ENCODE data around the gene CTTNBP2.

Gene CTTNBP2

DNA sequence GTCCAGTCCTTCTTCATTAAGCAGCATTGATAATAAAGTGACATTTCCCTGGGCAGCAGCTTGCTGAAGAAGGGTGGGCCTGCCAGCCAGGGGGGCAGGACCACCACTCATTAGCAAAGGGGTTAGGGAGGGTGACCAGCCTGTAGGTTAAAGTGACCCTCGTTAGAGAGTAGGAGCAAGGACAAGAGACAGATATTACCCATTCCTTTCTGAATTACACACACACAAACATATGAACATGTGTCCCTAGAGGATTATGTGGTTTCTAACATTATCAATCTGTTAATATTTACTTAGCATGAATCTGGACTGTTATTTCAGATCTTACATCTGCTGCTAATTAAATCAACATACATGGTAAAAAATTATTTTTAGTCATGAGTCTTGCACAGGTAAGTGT, 88.9 kb downstream of the CTTNBP2 start:
- DNase-seq, result no peak

GRCh38 chr7:117782761-117783160, 90.5 kb downstream of the CTTNBP2 start:
- no peak for DNase-seq

DNA sequence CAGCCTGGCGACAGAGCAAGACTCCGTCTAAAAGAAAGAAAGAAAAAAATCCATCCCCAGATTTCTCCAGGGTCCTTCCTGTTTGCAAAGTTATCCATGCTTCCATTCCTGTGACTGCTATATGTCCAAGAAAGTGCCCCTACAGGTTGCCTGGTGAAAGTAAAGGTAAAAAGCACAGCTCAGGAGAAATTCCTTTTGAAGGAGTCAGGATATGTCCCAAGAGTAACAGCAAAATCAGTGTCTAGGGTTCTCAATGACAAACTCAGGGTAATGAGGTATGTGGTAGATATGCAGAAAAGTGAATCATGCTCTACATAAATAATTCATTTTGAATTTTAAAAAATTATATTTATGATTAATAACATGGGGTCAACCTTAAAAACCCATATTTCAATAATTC, 91.5 kb downstream of the CTTNBP2 start:
- DNase-seq, result no peak

DNA sequence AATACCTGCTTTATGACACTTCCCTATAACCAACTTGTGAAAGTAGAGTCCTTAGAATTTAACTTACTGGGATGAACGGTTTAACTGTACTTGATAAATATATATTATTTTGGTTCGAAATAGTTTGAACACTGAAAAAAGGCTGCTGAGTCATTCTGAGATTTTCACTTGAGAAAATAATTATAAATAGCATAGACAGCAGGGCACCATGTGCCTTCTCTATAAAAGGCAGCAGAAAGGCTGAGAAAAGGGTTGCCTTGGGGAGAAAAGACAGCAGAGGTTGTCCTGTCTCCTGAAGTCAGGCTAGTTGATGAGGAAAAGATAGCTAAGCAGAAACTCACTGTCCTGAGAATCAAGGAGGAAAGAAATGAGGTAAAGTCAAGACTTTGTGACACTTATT, 92.4 kb downstream of the CTTNBP2 start:
- DNase-seq, result no peak

DNA sequence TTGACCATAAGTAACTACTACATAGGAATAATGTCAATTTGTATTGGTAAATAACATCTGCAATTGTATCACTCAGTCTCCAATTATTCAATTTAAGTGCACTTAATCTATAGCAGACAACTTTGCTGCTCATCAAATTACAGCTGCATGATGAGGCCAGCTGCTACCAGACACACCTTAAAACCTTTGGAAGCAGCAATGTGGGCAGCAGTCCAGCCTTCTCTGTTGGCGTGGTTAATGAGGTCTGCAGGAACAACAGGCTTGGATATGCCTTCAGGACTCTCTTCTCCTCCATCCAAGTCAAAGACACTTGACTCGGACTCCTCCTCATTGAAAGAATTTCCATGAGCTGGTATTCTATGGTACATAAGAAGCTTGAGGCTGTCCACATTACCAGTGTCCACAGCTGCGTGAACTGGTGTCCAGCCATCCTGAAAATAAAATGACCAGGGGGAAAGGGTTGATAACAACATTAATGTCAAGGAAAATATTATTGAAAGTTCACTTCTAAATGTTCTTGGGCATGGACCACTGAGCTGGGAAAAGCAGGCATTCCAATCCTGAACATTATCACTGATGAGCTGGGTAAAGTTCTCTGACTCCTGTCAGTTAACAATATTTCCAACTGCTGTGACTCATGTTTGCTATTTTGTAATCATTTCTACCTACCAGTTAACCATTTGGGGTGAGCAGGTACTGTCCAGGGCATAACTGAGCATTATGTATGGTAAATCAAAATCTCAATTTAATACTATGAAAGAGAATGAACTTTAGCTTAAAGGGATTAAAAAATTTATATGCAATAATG, 95.7 kb downstream of the CTTNBP2 start:
- no peak for DNase-seq

DNA sequence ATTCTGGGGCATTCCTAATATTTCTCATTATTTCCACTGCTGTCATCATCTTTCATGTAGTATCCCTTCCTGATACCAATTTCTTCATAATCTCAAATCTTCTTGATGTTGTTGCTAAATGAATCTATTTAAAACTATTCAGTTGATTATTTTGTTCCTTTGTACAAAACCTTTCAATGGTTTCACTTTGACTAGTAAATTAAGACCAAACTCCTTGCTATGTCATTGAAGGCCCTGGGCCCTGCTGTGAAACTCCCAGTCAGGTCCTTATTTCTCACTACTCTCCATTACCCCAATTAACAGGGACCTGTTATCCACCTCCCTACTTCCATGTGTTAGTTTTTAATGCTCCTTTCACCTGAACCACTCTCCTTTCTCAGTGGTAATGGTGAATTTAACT, 97.0 kb downstream of the CTTNBP2 start:
- no peak for DNase-seq

DNA sequence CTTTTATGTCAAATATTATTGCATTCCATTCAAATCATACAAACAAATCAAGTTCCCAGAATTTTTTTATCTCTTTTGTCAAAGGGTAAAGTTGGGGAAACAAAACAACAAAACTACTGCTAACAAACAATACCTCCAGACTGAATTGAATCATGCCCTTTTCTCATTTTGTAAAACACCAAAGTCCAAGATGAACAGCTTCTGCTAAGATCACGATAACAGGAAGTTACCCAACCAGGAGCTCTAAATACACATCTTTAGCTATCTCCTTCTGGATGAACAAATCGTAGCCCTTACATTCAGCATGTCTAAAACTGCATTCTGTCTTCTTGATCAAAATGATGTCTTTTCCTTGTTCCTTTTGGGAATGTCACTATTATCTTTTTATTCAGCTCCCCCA, 97.4 kb downstream of the CTTNBP2 start:
- DNase-seq, result no peak

DNA sequence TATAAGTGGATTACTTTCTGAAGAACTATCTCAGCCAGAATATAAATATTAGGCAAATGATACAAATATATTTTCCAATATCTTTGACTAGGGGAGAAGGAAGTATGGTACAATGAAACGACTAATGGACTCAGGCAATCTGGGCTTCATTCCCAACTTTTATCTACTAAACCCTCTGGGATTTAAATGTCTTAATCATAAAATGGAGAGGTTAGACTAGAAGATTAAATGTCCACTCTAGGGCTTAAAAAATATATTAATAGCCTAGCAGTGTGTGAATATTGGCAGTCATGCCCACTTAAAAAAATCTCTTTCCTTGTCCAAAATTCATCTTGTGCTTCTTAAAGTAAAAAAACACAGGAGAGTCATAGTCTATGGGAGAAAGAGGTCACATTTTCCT, 98.3 kb downstream of the CTTNBP2 start:
- DNase-seq, result no peak

- DNase-seq, result no peak
These were observed 100.8 kb downstream of the CTTNBP2 start for GRCh38 chr7:117772421-117772820.

DNA sequence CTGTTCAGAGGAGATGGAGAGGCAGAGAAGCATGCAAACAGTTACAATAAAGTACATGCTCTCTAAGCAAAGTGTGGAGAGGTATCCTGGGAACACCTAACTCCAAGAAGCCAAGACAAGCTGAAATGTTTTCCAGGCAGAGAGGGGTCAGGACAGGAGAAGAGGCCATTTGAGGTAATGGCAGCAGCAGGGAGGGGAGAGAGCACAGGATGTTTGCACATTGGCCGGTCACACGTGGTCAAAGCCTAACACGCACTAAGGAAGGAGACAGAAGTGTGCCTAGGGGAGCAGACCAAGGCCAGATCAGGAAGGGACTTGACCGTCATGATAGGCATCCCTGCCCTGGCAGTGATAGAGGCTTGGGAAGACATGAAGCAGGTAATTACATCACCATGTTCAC, 101.5 kb downstream of the CTTNBP2 start:
- DNase-seq, result no peak

- no peak for DNase-seq
These were observed 104.2 kb downstream of the CTTNBP2 start for GRCh38 chr7:117769085-117769484.

DNA sequence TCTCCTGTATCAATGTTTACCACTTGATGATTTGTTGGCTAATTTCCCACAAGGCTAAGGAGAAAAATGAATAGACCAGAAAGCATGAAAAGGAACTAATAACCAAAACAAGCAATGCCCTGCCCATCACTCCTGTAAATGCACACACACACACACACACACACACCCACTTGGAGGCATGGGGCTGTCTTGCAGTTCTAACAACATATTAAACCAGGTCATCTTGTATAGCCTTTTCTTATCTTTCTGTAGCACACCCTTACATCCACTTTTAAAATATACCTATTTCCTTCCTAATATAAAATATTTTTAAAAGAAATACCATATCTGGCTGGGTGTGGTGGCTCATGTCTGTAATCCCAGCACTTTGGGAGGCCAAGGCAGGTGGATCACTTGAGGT, 105.3 kb downstream of the CTTNBP2 start:
- DNase-seq, result no peak

DNA sequence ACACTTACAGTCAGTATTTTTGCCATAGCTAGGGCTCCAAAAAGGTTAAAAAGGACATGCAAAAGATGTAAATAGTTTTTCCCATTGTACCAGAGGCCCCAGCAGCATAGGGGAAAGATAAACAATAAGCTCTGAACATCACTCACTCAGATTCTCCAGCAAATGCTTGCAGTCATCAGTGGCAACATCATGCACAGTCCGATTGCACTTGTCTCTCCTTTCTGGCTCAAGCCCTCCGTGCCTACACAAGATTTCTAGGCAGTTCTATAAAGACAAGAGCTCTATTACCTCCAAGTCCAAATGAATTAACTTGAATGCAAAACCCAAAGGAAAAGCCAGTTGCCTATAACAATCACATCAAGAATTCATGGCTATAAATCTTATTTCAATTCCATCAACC, 106.3 kb downstream of the CTTNBP2 start:
- DNase-seq, result no peak

DNA sequence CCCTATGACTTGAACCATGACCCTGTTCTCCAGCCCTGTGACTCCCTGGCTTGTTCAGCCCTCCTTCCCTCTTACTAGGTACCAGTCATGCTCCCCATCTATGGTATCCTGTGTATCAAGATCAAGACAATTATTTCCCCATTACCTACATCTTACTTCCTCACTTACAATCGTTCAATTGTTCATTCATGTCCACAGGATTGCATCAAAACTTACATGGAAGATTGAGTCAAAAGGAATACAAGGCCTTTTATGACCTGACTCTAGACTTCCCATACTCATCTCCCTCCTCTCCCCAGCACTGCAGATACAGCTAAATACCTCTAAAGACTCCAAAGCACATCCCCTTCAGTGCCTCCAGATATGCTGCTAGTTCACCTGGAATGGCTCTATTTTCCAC, 109.2 kb downstream of the CTTNBP2 start:
- no peak for DNase-seq

DNA sequence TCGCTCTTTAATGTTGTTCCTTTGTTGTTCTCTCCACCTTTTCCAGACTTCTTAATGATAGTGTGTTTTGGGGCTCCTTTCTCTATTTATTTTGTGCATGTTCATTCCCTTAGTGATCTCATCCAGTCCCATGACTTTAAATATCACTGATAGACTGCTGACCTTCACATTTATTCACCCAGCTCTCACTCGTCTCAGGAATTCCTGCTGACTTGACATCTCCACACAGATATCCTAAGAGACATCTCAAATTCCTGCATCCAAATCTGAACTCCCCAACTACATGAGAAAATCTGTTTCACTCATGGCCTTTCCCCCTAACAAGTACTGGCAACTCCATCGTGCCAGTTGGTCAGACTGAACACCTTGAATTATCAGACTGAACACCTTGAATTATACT, 111.2 kb downstream of the CTTNBP2 start:
- no peak for DNase-seq

DNA sequence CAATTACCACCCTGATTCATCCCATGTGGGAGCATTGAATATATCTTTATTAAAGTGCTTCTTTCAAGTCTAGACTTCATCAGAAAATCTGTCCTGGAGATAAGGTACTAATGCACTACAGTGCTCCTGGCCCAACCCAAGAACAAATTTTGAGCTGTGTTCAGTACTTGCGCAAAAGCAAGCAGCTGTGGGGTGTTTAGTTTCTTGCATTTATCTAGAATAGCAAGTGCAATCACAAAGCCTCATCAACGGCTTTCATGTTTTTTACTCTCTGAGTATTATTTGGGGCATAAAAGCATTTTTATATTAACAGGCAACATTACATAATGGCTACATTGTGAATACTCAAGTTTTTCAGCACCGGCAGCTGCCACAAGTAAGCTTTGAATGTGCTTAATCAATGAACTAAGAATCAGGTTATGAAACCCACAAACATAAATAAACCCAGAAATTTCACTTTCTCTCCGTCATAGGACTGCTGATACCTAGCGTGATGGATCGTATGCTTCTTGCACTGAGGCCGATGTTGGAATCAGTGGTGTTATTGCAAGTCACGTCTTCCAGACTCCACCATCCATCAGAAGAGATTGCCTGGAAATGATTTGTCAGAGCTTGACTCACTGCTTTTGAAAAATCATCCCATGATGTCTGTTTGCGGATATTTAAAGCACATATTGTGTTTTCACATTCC, 113.1 kb downstream of the CTTNBP2 start:
- no peak for DNase-seq

DNA sequence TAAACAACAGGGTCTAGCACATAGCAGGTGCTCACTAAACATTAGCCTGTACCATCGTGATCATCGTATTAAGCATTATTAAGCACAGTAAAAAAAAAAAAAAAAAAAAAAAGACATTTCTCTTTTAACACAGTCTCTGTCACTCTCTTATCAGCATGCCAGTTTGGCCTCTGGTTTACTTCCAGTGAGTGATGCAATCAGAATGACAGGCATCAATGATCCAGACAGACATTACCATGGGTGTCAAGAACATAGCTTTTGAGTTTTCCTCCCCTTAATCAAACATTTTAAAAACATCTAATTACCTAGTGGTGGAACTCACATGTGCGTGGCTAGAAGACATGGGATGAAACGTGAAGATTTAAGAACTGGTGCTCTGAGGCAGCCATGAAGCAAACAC, 115.8 kb downstream of the CTTNBP2 start:
- DNase-seq, result peak; percentile 14

DNA sequence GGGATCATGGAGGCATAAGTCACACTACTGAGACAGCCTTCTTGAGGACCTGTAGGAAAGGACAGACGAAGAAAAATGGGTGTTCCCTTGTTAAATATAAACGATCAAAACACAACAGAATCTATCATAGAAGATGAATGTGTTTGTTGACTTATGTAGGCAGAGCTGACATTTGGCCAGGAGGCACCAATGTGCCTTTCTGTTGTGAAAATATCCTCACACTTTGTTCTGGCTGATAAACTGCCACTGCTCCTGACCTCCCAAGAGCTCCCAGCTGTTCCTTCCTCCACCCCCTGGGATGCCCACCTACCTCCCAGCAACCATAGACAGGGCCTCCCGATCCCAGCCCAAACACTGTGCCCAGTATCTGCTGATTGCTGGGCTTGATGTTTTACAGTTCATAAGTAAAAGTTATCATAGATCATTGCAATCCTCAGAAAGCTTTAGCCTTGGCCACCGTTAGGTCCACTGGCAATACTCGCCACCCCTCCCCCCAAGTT, 116.6 kb downstream of the CTTNBP2 start:
- DNase-seq, result no peak

DNA sequence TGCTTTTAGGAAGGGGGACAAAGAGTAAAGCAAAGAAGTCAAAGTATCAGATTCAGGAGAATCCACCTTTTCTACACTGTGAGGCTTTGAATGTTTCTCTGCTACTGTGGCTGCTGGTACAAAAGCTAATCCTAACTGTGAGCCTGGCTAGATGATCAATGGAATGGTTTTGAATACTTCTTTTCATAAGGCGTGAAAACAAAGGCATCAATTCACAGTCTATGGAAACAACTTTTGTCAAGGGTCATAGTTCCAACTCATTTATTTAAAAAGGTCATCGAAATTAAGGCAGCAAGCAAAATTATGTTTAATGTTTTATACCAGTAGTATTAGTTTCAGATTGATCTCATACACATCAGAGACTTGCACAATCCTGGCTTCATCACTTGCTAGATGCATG, 118.1 kb downstream of the CTTNBP2 start:
- DNase-seq, result no peak

- peak; percentile 15 for DNase-seq
These were observed 121.5 kb downstream of the CTTNBP2 start for GRCh38 chr7:117751775-117752174.

GRCh38 chr7:117750612-117751563, 122.4 kb downstream of the CTTNBP2 start:
- DNase-seq, result peak; percentile 30

DNA sequence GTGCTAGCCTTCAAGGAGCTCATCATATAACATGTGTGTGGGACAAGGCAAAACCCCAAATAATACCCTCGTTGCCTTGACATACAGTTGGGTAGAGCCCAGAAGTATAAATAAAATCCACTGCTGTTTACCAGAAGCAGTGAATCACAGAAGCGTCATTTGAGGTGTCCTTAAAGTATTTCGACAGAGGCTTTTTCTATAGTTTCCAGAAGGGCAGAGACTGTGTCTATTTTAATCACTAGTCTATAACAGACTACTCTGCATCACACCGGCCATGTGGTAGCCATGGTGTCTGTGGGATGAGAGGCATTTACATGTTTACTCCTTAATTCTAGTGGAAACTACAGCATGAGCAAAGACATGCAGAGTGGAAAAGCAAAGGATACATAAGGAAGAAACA, 131.3 kb downstream of the CTTNBP2 start:
- no peak for DNase-seq

- no peak for DNase-seq
These were observed 134.2 kb downstream of the CTTNBP2 start for GRCh38 chr7:117739085-117739484.

Data from OCI-M1 (cell line).